H54 (cell line): ENCODE data around the gene ZC3H18.

Experiments
- DNase-seq: peaks from one replicate; pipeline ENCODE4 v3.0.0; 2011; ENCODE audit warnings: low spot score, mixed read lengths; ENCODE audit not compliant: insufficient read length
- FAIRE-seq: peaks from 3 replicates; lab custom pipeline; 2011; peaks lifted over from hg19 to GRCh38; lab: Jason Lieb, UNC
- POLR2A ChIP-seq: IDR thresholded peaks from 2 replicates; pipeline ENCODE4 v1.6.1; 2011; ENCODE audit warnings: low read depth, mild to moderate bottlenecking, low read length

The ZC3H18 gene

DNA sequence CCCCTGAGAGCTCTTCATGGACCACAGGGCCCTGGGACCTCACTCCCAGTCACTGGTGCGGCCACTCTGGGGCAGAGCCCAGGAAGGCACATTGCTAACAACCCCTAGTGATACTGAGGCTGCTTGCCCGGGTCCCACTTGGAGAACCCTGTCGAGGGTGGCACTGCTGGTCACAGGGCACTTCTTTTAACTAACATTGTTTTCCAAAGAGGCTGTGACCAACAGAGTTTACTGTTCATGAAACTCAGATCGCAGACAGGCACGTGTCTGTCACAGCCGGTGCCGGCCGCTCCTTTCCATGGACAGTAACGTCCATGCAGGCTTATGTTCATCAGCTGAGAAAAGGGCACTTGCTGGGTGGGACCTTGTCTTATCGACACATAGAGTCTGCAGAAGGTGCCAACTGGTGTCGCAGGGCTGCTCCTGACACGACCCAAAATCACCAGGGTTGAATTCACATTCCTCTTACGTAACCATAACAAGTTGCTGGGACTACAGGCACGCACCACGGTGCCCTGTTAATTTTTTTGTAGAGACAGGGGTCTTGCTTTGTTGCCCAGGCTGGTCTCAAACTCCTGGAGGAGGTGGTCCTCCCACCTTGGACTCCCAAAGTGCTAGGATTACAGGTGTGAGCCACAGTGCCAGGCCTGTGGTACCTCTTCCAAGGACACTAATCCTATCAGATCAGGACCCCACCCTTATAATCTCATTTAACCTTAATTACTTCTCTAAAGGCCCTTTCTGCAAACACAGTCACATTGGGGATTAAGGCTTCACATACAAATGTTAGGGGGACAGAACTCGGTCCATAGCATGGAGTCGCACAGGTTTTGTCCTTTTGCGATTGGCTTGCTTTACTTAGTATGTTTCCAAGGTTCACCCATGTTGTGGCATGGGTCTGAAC is 1.2 kb upstream of the ZC3H18 start:
- no peak for FAIRE-seq
- DNase-seq: no peak
- TF ChIP-seq POLR2A: no peak

DNA sequence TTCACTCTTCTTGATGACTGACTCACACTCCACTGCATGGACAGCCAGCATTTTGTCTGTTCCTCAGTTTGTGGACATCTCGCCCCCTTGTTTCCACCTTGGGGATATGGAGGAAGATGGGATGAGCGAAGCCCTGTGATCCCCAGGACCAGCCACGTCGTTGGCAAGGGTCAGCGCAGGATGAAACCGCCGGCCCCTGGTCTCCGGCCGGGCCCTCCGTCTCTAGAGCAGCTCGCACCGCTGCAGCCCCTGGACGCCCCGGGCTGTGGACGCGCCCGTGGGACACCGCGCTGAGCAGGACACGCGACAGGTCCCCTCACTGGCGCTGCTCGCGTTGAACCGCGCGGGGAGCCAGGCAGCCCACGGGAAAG is 604 bp upstream of the ZC3H18 start:
- TF ChIP-seq POLR2A: no peak
- DNase-seq (no peak), FAIRE-seq (no peak)

DNA sequence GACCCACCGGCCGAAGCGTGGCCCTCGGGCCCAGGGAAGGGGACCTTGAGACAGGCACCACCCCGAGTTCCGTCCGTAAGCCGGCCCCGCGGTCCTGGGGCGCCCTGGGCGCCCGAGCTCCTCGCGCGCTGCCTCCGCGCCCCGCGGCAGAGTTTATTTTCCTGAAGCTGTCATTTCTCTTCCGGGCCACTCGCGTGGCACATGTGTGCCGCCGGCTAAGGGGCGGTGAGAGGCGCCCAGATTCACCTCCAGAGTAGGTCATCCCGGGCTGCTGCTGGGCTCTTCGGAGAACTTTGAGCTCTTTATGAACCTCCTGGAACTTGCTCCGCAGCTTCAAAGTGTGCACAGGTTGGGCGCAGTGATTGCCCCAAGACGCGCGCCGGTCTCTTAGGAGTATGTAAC is 489 bp downstream of the ZC3H18 start:
- DNase-seq (peak; percentile 52), FAIRE-seq (no peak)
- TF ChIP-seq POLR2A: no peak

DNA sequence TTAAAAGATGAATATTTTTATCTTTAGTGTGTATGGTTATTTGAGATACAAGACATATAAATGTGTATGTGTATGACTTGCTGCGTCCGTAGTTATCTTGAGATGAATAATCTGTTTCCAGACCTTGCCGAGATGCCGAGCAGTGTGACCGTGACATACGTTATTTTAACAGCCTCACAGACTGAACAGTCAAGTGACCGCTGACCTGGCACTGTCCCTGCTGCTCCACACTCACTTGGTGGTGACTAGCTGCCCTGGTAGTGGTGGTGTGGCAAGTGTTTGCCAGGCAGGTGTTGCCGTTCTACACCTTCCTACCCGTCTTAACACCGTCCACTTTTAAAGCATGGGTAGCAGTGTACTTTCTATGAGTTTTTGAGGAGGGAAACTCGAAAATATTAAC is 5.0 kb downstream of the ZC3H18 start:
- no peak for TF ChIP-seq POLR2A
- DNase-seq: no peak
- FAIRE-seq: no peak

DNA sequence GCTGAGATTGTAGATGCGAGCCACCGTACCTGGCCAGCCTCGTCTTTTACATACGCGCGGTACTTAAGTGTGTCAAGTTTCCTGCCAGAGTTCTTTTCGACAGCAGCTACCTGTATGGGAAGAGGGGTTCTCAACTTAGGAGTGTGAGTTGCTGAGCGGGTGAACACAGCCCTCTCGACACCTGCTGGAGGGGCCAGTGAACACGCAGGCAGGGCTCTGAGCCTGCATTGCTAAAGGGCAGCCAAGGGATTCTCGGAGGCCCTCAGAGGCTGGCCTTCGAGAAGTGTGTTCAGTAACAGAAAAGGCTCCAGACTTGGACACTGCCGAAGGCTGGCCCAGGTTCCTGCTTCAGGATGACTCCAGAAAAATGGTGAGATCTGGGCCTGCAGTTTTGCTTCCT is 6.1 kb downstream of the ZC3H18 start:
- TF ChIP-seq POLR2A: no peak
- no peak for DNase-seq
- FAIRE-seq: no peak

DNA sequence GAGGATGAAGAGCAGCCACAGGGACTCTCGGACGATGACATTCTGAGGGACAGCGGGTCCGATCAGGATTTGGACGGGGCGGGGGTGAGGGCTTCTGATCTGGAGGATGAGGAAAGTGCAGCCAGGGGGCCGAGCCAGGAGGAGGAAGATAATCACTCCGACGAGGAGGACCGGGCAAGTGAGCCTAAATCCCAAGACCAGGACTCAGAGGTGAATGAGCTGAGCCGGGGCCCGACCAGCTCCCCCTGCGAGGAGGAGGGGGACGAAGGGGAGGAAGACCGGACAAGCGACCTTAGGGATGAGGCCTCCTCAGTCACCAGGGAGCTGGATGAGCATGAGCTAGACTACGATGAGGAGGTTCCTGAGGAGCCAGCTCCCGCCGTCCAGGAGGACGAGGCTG is 7.0 kb downstream of the ZC3H18 start:
- DNase-seq: no peak
- FAIRE-seq: no peak
- TF ChIP-seq POLR2A: no peak

DNA sequence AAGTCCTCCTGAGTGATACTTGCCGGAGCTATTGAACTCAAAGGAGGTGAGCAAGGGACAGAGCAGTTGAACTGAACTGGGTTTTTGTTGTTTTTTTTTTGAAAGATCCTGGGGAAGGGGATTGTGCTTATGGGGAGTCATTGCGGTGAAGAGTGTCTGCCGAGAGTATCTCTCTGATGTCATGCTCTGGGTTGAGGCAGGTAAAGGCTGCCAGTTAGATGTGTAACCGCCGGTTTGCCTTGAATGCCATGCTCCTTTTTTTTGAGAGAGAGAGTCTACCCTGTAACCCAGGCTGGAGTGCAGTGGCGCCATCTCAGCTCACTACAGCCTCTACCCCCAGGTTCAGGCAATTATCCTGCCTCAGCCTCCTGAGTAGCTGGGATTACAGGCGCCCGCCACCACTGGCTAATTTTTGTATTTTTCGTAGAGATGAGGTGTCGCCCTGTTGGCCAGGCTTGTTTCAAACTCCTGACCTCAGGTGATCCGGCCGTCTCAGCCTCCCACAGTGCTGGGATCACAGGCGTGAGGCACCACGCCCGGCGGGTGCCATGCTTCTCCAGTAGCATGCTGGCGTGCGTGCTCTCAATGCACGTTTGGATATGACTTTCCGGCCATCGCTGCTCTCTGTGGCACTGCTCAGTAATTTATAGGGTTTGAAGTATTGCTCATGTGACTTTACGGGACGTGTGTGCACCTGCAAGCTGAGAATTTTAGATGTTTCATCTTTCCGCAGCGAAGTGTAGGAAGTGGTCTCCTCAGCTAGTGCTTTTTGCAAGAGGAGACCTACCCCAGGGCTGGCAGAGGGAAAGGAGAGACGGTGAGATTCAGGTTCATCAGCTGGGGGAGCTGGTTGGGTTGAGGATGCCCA is 8.5 kb downstream of the ZC3H18 start:
- FAIRE-seq: no peak
- TF ChIP-seq POLR2A: no peak
- no peak for DNase-seq

DNA sequence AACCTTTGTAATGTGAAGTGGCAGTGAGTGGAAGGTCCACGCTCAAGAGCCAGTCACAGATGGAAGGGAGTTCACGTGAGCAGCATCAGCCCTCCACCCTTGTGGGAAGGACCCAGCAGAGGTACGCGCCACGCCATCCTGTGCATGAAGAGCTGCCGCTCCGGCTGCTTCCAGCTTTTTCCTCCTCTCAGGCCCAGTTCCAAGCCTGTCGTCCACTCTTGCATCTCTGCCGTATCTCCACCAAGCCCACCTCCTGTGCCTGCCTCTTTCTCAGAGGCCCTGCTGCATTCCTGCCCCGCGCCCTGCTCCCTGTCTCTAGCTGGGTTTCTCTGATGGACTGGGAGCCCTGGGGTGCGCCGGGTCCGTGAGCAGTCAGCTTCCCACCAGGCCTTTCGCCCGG is 10.2 kb downstream of the ZC3H18 start:
- FAIRE-seq (no peak), DNase-seq (no peak)
- TF ChIP-seq POLR2A: no peak

DNA sequence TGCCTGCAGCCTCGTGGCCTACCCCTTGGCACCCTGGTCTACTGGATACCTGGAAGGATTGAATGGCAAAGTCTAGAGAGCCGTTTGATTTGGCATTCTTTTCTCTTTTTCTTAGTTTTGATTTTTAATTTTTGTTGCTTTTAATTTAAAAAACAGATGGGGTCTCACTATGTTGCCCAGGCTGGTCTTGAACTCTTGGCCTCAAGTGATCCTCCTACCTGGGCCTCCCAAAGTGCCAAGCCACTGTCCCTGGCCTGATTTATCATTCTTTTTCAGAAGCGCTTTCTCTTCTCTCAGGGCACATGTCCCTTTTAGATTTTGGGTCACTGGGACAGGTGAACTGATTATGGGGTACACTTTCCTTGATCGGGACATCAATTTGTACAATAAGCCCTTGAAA is 10.8 kb downstream of the ZC3H18 start:
- FAIRE-seq: no peak
- no peak for DNase-seq

DNA sequence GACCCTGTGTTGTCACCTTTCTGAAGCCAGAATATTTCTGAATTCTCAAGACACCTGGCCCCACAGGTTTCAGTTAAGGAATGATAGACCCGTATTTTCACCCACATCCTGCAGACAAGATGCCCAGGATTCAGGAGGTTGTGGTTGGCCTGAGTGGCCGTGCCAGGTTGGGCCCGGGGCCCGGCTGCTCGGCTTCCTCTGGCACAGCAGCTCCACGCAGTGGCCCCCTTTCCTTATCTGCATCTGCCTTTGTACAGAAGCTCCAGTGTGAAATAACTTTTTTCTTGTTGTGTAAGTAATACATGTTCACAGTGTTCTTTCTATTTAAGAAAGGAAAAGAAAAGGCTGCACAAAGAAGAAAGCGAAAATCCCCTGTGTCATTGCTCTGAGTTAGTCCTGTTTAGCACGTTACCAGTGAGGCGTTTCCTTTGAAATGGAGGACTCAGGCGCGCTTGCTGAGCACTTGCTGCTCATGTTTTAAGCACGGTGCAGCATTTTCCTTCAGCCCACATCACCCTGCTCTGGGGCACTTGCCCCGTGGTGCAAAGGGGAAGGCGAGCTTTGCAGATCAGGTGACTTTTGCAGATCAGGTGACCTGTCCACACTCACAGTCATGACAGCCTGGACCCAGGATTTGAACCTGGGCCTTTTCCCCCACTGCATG is 12.8 kb downstream of the ZC3H18 start:
- FAIRE-seq: no peak
- TF ChIP-seq POLR2A: no peak
- no peak for DNase-seq

More for the DNA sequence above, 10.8 kb downstream of the ZC3H18 start:
- no peak for TF ChIP-seq POLR2A

DNA sequence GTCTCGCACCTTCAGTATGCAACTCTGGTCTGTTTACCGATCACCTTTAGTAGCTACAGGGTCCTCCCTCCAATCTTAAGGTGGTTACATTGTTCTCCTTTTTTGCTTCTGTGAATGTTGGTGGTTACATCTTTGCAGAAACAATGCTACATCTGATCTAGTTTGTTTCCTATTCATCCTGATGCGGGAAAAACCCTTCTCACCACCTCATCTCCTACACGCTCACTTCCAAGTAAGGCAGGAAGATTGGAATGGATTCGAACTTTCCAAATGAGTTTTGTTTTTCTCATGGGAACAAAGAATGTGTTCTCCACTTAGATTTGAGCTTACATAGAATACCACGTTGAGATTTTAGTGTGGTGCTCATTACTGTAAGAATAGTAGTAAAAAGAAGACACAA is 14.5 kb downstream of the ZC3H18 start:
- TF ChIP-seq POLR2A: no peak
- DNase-seq (no peak), FAIRE-seq (no peak)

DNA sequence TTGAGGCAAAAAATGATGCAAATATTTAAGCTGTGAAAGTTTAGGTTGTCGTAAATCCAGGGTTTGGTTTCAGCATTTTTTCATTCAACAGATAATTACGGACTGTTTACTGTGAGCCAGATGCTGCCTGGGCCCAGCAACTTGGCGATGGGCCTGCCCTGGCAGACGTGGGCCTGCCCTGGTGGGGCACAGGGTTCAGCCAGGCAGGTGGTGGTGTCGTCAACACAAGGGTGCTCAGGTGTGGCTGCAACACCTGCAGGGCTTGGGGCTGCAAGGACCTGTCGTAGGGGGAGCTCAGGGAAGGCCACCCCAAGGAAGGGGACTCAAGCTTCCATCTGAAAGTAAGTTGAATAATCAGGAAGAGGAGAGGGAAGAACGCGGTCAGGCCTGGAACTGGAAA is 15.1 kb downstream of the ZC3H18 start:
- FAIRE-seq (no peak), DNase-seq (no peak)
- no peak for TF ChIP-seq POLR2A

DNA sequence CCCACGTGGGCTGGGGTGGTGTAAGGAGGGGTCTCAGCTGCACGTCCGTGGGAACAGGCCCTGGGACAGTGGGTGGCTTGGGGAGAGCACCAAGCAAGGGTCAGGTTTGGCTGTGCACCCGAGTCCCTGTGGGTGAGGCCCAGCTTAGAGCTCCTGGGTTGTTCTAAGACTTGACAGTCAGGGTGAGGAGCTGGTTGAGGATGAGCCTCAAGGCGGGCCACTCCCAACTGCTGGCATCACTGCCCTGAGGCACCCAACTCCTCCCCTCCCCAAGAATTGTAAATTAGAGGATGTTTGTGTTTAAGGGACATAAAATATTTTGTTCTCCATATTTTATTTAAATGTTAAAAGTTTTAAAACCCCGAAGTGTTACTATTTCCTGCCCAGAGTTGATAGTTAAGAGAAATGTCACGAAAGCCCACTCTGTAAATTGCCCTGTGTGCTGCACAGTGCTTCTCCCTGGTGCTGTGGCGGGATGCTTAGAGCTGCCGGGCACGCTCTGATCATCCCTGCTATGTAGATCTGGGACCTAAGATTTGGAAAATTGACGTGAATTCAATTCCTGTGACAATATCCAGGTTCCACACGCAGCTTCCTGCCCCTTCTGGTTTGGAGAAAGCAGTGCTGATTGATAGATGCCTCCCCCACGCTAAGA is 15.9 kb downstream of the ZC3H18 start:
- FAIRE-seq: no peak
- no peak for DNase-seq
- TF ChIP-seq POLR2A: no peak

DNA sequence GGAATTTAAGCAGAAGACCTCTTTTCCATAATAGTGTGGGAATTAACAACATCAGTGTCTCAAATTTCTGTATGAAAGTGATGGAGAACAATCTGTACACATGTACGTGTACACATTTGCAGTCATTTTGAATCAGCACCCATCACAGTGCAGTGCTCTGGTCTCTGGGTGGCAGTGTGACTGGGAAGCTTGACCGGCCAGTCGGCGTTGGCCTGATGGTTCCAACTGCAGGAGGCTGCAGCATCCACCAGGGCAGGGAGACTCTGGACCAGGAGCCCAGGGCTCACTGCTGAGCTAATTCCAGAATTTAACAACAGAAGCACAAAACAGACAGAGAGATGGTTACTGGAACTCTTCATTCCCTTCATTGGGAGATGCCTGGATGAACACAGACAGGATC is 17.9 kb downstream of the ZC3H18 start:
- no peak for FAIRE-seq

More for the DNA sequence above, 17.9 kb downstream of the ZC3H18 start:
- no peak for DNase-seq
- TF ChIP-seq POLR2A: no peak
